SK-N-SH treated with all-trans-retinoic acid at 6 μM for 48 hours (cell line): Measurements from ENCODE around the gene SNTN.

Experiments
- ATAC-seq: fragments of 200-7000 bp; cut with Tn5 transposase; 3 replicates; pipeline ENCODE4 v1.9.1; 2020; ENCODE audit warnings: mild to moderate bottlenecking, moderate library complexity
- ARNTL ChIP-seq: fragments of 450-650 bp; formaldehyde crosslinking; IDR thresholded peaks from 2 replicates; pipeline ENCODE4 v1.5.0; 2020; ENCODE audit warnings: low read depth, mild to moderate bottlenecking, moderate library complexity, borderline replicate concordance
- BACH2 ChIP-seq: fragments of 250-450 bp; sonication (Bioruptor Pico); IDR thresholded peaks from 2 replicates; pipeline ENCODE4 v1.9.0; 2021; ENCODE audit warnings: mild to moderate bottlenecking, borderline replicate concordance
- CREB5 ChIP-seq: fragments of 250-450 bp; sonication (Bioruptor Pico); IDR thresholded peaks from 2 replicates; pipeline ENCODE4 v1.5.1; 2020; ENCODE audit warnings: low read depth, mild to moderate bottlenecking, moderate library complexity
- CSRNP3 ChIP-seq: fragments of 250-450 bp; sonication (Bioruptor Pico); IDR thresholded peaks from 2 replicates; pipeline ENCODE4 v1.5.1; 2021; ENCODE audit warnings: mild to moderate bottlenecking, moderate library complexity
- ESRRG ChIP-seq: fragments of 250-450 bp; sonication (Bioruptor Pico); IDR thresholded peaks from 2 replicates; pipeline ENCODE4 v1.6.1; 2021; ENCODE audit warnings: mild to moderate bottlenecking
- GLIS3 ChIP-seq: fragments of 250-450 bp; sonication (Bioruptor Pico); IDR thresholded peaks from 2 replicates; pipeline ENCODE4 v1.5.0; 2020; ENCODE audit warnings: mild to moderate bottlenecking, moderate library complexity
- PATZ1 ChIP-seq: fragments of 250-450 bp; sonication (Bioruptor Pico); IDR thresholded peaks from 2 replicates; pipeline ENCODE4 v1.8.0; 2020; ENCODE audit warnings: mild to moderate bottlenecking, moderate library complexity, borderline replicate concordance
- POU6F1 ChIP-seq: fragments of 250-450 bp; sonication (Bioruptor Pico); IDR thresholded peaks from 2 replicates; pipeline ENCODE4 v1.8.0; 2021; ENCODE audit warnings: low read depth, mild to moderate bottlenecking, moderate library complexity, borderline replicate concordance
- PPARA ChIP-seq: fragments of 250-450 bp; sonication (Bioruptor Pico); IDR thresholded peaks from 2 replicates; pipeline ENCODE4 v1.5.0; 2020; ENCODE audit warnings: mild to moderate bottlenecking, borderline replicate concordance
- RARB ChIP-seq: fragments of 250-450 bp; sonication (Bioruptor Pico); IDR thresholded peaks from 2 replicates; pipeline ENCODE4 v1.8.0; 2021; ENCODE audit warnings: mild to moderate bottlenecking, moderate library complexity
- SNAI2 ChIP-seq: fragments of 250-450 bp; sonication (Bioruptor Pico); IDR thresholded peaks from 2 replicates; pipeline ENCODE4 v1.5.0; 2020; ENCODE audit warnings: mild to moderate bottlenecking, moderate library complexity
- TCF4 ChIP-seq: fragments of 250-450 bp; sonication (Bioruptor Pico); IDR thresholded peaks from 2 replicates; pipeline ENCODE4 v1.8.0; 2021; ENCODE audit warnings: mild to moderate bottlenecking, moderate library complexity, borderline replicate concordance
- TOX ChIP-seq: fragments of 250-450 bp; sonication (Bioruptor Pico); IDR thresholded peaks from 2 replicates; pipeline ENCODE4 v1.8.0; 2021; ENCODE audit warnings: mild to moderate bottlenecking, moderate library complexity, borderline replicate concordance
- TSHZ2 ChIP-seq: fragments of 250-450 bp; sonication (Bioruptor Pico); IDR thresholded peaks from 2 replicates; pipeline ENCODE4 v1.5.0; 2020; ENCODE audit warnings: mild to moderate bottlenecking, moderate library complexity
- ZC3H10 ChIP-seq: fragments of 250-450 bp; sonication (Bioruptor Pico); IDR thresholded peaks from 2 replicates; pipeline ENCODE4 v1.5.1; 2021; ENCODE audit warnings: mild to moderate bottlenecking, moderate library complexity
- ZFP3 ChIP-seq: fragments of 250-450 bp; sonication (Bioruptor Pico); IDR thresholded peaks from 2 replicates; pipeline ENCODE4 v1.5.0; 2020; ENCODE audit warnings: mild to moderate bottlenecking, moderate library complexity
- ZFP30 ChIP-seq: fragments of 450-650 bp; formaldehyde crosslinking; IDR thresholded peaks from 2 replicates; pipeline ENCODE4 v1.5.0; 2022; ENCODE audit warnings: mild to moderate bottlenecking, moderate library complexity
- ZNF565 ChIP-seq: fragments of 450-650 bp; formaldehyde crosslinking; conservative IDR thresholded peaks from 2 replicates; pipeline ENCODE4 v1.5.0; 2020; ENCODE audit warnings: low read depth, mild to moderate bottlenecking, moderate library complexity

Gene SNTN

GRCh38 chr3:63687278-63688225 lies 35.1 kb downstream of the SNTN start:
- TF ChIP-seq CREB5, result no peak
- no peak for TF ChIP-seq BACH2 (CRISPR knock-in tag)
- TF ChIP-seq TSHZ2 (CRISPR knock-in tag), result no peak
- no peak for TF ChIP-seq ARNTL
- TF ChIP-seq PPARA (CRISPR knock-in tag), result no peak
- no peak for TF ChIP-seq POU6F1 (CRISPR knock-in tag)
- no peak for TF ChIP-seq TCF4 (CRISPR knock-in tag)
- no peak for TF ChIP-seq ESRRG
- TF ChIP-seq ZFP3 (CRISPR knock-in tag), result no peak
- TF ChIP-seq RARB (CRISPR knock-in tag), result no peak
- no peak for TF ChIP-seq ZNF565 (CRISPR knock-in tag)
- TF ChIP-seq TOX (CRISPR knock-in tag), result no peak
- no peak for TF ChIP-seq SNAI2 (CRISPR knock-in tag)
- TF ChIP-seq PATZ1 (CRISPR knock-in tag), result no peak
- TF ChIP-seq GLIS3 (CRISPR knock-in tag), result no peak
- TF ChIP-seq ZFP30 (CRISPR knock-in tag), result no peak
- ATAC-seq, result no peak

GRCh38 chr3:63689285-63689684 lies 36.8 kb downstream of the SNTN start:
- no peak for TF ChIP-seq CSRNP3 (CRISPR knock-in tag)
- TF ChIP-seq TSHZ2 (CRISPR knock-in tag), result no peak
- TF ChIP-seq ZC3H10, result no peak
- no peak for TF ChIP-seq POU6F1 (CRISPR knock-in tag)
- TF ChIP-seq, all 23 proteins: peak for 0

More at GRCh38 chr3:63689285-63689684, 36.8 kb downstream of the SNTN start:
- no peak for ATAC-seq
